Mammary epithelial cell (primary cell): ENCODE data around the gene PDCD5.

Experiments
- EZH2 ChIP-seq: IDR thresholded peaks from 2 replicates; pipeline ENCODE4 v1.6.1; 2012; ENCODE audit warnings: low read length, inconsistent platforms, borderline replicate concordance
- TF ChIP-seq, protein P1 (sequence below), 2 donors: IDR thresholded peaks in 1 of 2; conservative IDR thresholded peaks in 1 of 2; 2 replicates each; pipeline ENCODE4 v1.5.1; 2011 to 2012; ENCODE audit warnings: inconsistent platforms in 2 of 2, low read length in 2 of 2, mild to moderate bottlenecking in 2 of 2, control low read depth in 1 of 2, low read depth in 1 of 2; ENCODE audit not compliant: insufficient read depth in 1 of 2; ENCODE audit errors: extremely low read depth in 1 of 2

GRCh38 chr19:32598022-32598421 lies 17.0 kb downstream of the PDCD5 start:
- TF ChIP-seq, protein P1, sequence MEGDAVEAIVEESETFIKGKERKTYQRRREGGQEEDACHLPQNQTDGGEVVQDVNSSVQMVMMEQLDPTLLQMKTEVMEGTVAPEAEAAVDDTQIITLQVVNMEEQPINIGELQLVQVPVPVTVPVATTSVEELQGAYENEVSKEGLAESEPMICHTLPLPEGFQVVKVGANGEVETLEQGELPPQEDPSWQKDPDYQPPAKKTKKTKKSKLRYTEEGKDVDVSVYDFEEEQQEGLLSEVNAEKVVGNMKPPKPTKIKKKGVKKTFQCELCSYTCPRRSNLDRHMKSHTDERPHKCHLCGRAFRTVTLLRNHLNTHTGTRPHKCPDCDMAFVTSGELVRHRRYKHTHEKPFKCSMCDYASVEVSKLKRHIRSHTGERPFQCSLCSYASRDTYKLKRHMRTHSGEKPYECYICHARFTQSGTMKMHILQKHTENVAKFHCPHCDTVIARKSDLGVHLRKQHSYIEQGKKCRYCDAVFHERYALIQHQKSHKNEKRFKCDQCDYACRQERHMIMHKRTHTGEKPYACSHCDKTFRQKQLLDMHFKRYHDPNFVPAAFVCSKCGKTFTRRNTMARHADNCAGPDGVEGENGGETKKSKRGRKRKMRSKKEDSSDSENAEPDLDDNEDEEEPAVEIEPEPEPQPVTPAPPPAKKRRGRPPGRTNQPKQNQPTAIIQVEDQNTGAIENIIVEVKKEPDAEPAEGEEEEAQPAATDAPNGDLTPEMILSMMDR (conservative IDR thresholded peaks at IDR 0.05 in 1 of 2, IDR thresholded peaks at IDR 0.05 in 1 of 2; ENCODE audit: extremely low read depth in 1 of 2, insufficient read depth in 1 of 2, low read depth in 1 of 2, low read length in 2 of 2), result no peak
- TF ChIP-seq EZH2, result no peak
